Fibroblast of pulmonary artery (primary cell): Measurements from ENCODE around the gene APOC4.

Experiments
- DNase-seq: peaks from one replicate; pipeline ENCODE4 v3.0.0-alpha.2; 2010; ENCODE audit warnings: low read depth
- H3K4me3 ChIP-seq: replicated peaks from 2 replicates; pipeline ENCODE4 v1.5.1; 2011; ENCODE audit warnings: low read depth, mild to moderate bottlenecking, control low read depth, low read length, moderate library complexity
- TF ChIP-seq, protein P1 (sequence below): IDR thresholded peaks from 2 replicates; pipeline ENCODE4 v1.5.1; 2011; ENCODE audit warnings: mild to moderate bottlenecking, control low read depth, low read length, inconsistent platforms; ENCODE audit errors: missing control alignments

The APOC4 gene

GRCh38 chr19:44954649-44955504 is 12.8 kb downstream of the APOC4 start, which contains the start of gene CLPTM1:
CLPTM1 (plus strand) TSS chr19:44955380; CDS start chr19:44955396, 16 bp downstream.
- peak; percentile 98 for DNase-seq
- TF ChIP-seq, protein P1, sequence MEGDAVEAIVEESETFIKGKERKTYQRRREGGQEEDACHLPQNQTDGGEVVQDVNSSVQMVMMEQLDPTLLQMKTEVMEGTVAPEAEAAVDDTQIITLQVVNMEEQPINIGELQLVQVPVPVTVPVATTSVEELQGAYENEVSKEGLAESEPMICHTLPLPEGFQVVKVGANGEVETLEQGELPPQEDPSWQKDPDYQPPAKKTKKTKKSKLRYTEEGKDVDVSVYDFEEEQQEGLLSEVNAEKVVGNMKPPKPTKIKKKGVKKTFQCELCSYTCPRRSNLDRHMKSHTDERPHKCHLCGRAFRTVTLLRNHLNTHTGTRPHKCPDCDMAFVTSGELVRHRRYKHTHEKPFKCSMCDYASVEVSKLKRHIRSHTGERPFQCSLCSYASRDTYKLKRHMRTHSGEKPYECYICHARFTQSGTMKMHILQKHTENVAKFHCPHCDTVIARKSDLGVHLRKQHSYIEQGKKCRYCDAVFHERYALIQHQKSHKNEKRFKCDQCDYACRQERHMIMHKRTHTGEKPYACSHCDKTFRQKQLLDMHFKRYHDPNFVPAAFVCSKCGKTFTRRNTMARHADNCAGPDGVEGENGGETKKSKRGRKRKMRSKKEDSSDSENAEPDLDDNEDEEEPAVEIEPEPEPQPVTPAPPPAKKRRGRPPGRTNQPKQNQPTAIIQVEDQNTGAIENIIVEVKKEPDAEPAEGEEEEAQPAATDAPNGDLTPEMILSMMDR: no peak

GRCh38 chr19:44955505-44956439 is 13.7 kb downstream of the APOC4 start:
- TF ChIP-seq, protein P1: no peak
- H3K4me3 ChIP-seq: peak overlapping the region; percentile 96
- DNase-seq: no peak

More at GRCh38 chr19:44954649-44955504, 12.8 kb downstream of the APOC4 start, which contains the start of gene CLPTM1:
- peak within 1 kb of the TSS; percentile 96 for H3K4me3 ChIP-seq

DNA sequence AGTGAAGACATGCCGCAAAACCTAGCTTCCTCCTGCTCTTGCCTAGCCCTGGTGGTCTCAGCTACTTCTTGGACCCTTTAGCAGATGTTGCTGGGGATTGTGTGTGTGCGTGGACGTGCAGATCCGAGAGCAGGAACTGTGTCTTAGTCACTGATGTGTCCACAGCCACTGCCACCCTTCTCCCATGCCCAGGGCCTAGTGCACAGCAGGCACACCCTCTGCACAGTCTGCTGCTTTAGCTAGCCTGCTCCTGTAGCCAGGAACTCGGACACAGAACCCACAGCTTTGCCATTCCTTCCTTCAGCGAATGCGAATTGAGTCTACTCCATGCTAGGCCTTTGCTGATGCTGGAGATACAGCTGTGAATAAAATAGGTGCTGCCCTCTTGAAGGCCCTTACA is 15.5 kb downstream of the APOC4 start:
- TF ChIP-seq, protein P1: no peak
- no peak for DNase-seq

GRCh38 chr19:44958090-44958489 is 16.1 kb downstream of the APOC4 start:
- H3K4me3 ChIP-seq: no peak overlapping the region
- DNase-seq: no peak
- TF ChIP-seq, protein P1: no peak

More for the DNA sequence above, 15.5 kb downstream of the APOC4 start:
- no peak overlapping the region for H3K4me3 ChIP-seq

DNA sequence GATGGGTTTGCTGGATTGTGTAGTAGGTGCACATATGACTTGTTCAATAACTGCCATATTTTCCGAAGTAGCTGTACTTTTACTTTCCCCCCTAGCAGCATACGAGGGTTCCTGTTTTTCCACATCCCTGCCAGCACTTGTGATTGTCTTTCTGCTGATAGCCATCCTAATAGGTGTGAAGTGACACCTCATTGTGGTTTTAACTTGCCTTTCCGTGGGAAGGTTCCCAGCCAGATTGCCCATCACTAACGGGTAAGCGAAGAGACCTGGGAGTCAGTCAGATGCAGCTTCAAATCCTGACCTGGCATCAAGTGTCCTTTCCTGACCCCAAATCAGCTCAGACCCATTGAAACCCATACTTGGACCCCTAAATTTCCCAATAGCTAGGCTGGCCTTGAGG is 17.7 kb downstream of the APOC4 start:
- TF ChIP-seq, protein P1: no peak
- H3K4me3 ChIP-seq: no peak overlapping the region
- no peak for DNase-seq

GRCh38 chr19:44960906-44961728 is 19.1 kb downstream of the APOC4 start:
- no peak overlapping the region for H3K4me3 ChIP-seq
- DNase-seq: no peak
- TF ChIP-seq, protein P1: no peak
